HG02973 (cell line): Measurements from ENCODE around the gene PLXNA1.

ENCODE experiments used
- ATAC-seq: cut with Tn5 transposase; IDR thresholded peaks from one replicate; pipeline ENCODE4 v1.9.1; 2021; ENCODE audit warnings: moderate library complexity; ENCODE audit not compliant: unreplicated experiment

The PLXNA1 gene

GRCh38 chr3:126965526-126966080 is 17.3 kb upstream of the PLXNA1 start:
- no peak for ATAC-seq

GRCh38 chr3:126967386-126967785 is 15.5 kb upstream of the PLXNA1 start:
- ATAC-seq, result no peak

DNA sequence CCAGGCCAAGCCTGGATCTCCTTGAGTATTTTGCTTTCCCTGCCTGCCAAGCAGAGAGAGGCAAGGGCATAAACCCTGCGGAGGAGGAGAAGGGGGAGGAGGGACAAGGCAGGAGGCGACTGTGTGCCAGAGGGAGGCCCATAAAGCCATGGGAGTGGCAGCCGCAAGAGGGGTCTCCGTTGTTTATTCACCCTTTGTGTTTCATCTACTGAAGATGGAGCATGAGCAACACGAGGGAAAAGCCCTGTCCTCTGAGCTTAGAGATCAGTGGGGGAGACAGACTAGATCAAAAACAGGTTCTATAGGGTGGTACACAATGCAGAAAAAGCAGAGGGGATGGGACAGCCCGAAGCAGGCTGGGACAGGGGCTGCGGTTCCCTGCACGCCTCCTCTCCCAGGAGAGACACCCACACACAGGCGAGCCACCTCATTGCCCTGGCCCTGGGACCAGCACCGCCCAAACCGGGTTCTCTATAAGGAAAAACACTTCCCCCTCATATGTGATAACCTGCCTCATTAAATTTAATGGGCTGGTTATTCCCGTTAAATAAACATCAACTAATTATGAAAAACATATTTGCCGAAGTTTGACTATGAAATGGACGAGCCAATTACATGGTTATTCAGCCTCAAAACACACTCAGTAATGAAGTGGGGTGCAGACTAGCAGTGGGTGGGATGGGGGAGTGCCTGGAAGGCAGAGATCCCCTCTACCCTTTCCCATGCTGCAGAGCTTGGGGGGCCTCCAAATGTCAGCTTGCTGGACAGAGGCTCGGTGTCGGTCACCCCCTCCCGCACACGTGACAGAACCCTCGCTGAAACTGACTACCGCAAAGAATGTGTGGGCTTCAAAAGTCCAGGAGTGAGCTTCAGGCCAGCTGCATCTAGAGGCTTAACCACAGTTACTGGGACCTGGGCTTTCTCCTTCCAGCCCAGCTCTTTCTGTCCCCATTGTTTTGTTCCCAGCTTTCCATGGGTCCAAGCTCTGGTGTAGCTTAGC is 14.2 kb upstream of the PLXNA1 start:
- no peak for ATAC-seq

DNA sequence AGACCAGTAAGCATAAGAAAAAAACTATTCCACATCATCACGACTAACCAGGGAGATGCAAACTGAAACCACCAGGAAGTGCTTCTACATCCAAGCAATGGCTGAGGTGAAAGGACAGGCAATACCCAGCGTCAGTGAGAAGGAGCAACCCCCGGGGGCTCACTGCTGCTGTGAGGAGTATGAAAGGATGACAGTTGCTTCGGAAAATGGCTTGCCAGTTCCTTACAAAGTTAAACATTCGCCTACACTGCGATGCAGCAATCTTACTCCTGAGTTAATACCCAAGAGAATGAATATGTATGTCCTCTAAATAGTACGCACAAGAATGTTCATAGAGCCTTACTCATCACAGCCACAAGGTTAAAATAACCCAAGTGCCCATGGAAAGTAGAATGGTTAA is 13.3 kb upstream of the PLXNA1 start:
- ATAC-seq, result no peak

DNA sequence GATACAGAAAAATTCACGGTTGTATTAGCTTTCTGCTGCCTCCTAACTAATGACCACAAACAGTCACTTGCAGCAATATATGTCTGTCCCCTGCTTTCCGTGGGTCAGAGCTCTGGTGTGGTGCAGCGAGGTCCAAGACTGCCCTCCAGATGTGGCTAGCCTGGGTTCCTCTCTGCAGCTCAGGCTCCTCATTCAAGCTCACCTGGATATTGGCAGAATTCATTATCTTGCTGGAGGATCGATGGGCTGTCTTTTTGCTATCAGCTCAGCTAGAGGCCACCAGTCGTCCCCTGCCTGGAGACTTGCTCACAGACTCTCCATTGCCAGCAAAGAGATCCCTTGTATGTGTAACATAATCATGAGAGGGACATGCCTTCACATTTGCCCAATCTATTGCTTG is 12.8 kb upstream of the PLXNA1 start:
- no peak for ATAC-seq

GRCh38 chr3:126970921-126971320 is 12.0 kb upstream of the PLXNA1 start:
- ATAC-seq, result no peak

GRCh38 chr3:126971891-126972351 is 11.0 kb upstream of the PLXNA1 start:
- no peak for ATAC-seq

DNA sequence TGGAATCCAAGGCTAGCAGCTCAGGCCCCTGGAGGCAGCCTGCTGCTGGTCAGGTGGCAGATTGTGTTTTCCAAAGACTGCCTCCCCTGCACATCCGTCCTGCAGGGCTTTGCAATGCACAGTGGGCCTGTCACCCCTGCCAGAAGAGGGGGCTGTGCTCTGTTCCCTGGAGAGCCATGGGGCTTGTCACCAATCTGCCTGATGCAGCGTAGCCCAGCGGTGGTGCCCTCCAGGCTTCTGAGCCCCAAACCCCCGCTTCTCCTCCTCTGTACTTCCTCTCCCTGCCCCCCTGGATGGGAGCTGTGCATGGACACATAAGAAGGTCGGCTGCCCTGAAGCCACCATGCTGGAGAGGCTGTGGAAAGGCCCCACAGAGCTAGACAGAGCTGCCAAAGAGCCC is 10.0 kb upstream of the PLXNA1 start:
- ATAC-seq, result no peak

- no peak for ATAC-seq
Observed at GRCh38 chr3:126973814-126974213, 9.1 kb upstream of the PLXNA1 start.

DNA sequence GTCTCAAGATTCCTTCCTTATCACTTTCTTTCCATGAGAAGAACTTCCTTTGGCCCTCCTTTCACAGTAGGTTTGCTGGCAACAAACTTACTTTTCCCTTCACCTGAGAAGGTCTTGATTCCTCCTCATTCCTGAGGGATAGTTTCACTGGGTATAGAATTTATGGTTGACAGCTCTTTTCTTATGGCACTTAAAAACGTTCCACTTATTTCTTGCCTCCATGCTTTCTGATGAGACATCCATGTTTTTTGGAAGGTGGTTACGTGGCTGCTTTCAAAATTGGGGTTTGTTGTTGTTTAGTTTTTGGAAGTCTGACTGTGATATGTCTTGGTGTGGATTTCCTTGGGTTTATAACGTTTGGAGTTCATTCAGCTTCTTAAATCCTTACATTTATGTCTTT is 8.2 kb upstream of the PLXNA1 start:
- ATAC-seq, result no peak

- no peak for ATAC-seq
Observed at GRCh38 chr3:126976906-126977305, 6.0 kb upstream of the PLXNA1 start.

GRCh38 chr3:126977821-126978220 is 5.1 kb upstream of the PLXNA1 start:
- no peak for ATAC-seq

GRCh38 chr3:126978291-126978690 is 4.6 kb upstream of the PLXNA1 start:
- no peak for ATAC-seq

GRCh38 chr3:126979046-126979628 is 3.8 kb upstream of the PLXNA1 start:
- ATAC-seq, result no peak

GRCh38 chr3:126980266-126980811 is 2.6 kb upstream of the PLXNA1 start:
- ATAC-seq, result no peak

GRCh38 chr3:126982126-126982470 is 817 bp upstream of the PLXNA1 start:
- peak; percentile 30 for ATAC-seq

DNA sequence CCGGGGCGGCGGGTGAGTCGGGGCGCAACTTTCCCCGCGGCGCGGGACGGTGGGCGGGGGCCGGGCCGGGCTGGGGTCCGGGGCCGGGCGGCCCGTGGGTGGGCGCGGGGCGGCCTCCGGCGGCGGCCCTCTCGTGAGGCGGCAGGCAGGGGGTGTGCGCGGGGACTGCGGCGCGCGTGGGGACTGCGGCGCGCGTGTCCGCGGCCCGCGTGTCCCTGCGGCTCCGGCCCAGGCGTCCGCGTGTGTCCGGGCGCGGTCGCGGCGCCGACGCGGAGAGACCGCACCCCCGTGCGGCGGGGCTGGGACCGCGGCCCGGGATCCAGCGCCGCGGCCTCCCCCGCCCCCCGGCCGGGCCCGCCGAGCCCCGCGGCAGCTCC is 349 bp downstream of the PLXNA1 start:
- peak; percentile 3 for ATAC-seq

DNA sequence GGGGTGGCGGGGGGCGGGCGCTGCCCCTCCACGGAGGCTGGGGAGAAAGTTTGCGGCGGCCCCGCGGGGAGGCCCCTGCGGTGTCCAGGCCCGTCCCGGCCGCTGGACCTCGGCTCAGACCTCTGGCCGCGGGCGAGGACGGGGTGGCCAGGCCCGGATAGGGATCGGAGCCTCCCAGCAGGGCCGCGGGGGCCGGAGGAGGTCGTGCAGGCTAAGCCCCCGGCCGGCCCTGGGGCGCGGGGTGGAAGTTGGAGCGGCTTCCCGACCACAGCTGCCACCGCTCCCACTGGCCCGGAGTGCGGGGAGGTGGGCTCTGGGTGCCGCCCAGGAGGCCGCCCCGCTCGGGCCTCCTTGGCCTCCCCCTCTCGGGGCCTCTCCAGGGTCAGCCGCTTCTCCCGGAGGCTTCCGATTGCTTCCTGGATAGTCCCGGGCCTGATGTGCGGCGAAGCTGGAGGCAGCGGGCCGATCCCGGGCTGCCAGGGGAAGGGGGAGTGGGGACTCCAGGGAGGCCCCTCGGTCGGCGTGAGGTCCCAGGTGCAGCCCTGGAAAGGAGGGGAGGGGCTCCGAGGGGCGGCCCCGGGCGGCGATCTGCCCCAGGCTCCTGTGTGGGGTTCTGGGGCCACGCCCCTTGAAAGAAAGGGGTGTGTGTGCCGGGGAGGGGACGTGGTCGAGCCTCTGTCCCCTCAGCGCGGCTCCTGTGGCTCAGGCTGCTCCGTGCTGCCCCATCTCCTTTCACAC is 907 bp downstream of the PLXNA1 start:
- ATAC-seq, result no peak

DNA sequence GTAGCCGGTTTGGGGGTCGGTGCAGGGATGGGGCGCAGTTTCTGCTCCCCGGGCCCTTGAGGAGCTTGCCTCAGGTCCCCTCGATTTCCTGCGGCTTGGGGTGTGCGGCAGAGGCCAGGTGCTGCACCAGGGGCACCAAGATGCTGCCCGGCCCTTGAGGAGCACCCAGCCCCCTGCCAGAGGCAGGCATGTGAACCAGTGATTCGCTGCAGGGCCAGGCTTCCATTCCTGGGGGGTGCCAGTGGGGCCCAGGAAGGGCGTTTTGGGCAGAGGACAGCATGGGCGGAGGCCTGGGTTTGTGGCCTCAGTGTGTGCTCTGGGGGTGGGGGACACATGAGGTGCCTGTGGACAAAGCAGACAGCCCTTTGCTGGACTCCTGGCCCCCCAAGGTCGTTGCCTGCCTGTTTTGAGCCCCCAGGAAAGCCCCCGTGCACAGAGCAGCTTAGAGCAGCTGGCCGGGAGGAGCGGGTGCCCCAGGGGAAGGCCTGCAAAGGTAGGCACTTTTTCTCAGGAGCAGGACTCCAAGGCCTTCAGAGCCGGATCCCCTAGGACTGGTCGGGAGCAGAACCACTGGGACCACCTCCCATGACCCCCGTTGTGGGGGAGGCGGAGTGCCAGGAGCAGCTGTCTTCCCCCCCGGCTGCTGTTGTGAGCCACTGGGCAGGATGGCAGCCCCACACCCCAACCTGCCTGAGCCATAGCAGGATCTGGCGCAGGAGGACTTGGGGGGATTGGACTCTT is 1.6 kb downstream of the PLXNA1 start:
- ATAC-seq, result no peak
